H1 (cell line): ENCODE results near the gene RING1. TPM values are rescaled to one million over a fixed set of nuclear protein-coding genes. Genes with fewer than 3 reads are reported as not detected.

ENCODE experiments used
- ATF2 ChIP-seq: IDR thresholded peaks from 2 replicates; pipeline ENCODE4 v1.6.1; 2012; ENCODE audit warnings: low read length, inconsistent platforms
- ATF3 ChIP-seq: IDR thresholded peaks from 2 replicates; pipeline ENCODE4 v1.6.1; 2011; ENCODE audit warnings: low read depth, mild to moderate bottlenecking, low read length; ENCODE audit not compliant: insufficient read depth
- CEBPB ChIP-seq: IDR thresholded peaks from 2 replicates; pipeline ENCODE4 v1.6.1; 2012; ENCODE audit warnings: low read depth, low read length
- CTCF ChIP-seq, 3 experiments: IDR thresholded peaks; 1 replicate in 2 of 3; 2 replicates in 1 of 3; pipeline versions ENCODE4 v1.5.1 to v1.6.1; 2011; ENCODE audit warnings: low read length in 3 of 3, mild to moderate bottlenecking in 3 of 3, inconsistent platforms in 2 of 3, low read depth in 1 of 3, moderate library complexity in 1 of 3; ENCODE audit not compliant: insufficient read depth in 1 of 3; ENCODE audit errors: control extremely low read depth in 1 of 3
- EP300 ChIP-seq, 2 experiments: IDR thresholded peaks; 1 replicate in 1 of 2; 2 replicates in 1 of 2; pipeline ENCODE4 v1.6.1; 2011 to 2012; ENCODE audit warnings: low read depth in 2 of 2, low read length in 2 of 2, mild to moderate bottlenecking in 2 of 2, borderline replicate concordance in 1 of 2, inconsistent platforms in 1 of 2, moderate library complexity in 1 of 2
- GABPA ChIP-seq: IDR thresholded peaks from 2 replicates; pipeline ENCODE4 v1.6.1; 2011; ENCODE audit warnings: mild to moderate bottlenecking, low read length, moderate library complexity, borderline replicate concordance; ENCODE audit not compliant: insufficient read depth
- JUN ChIP-seq: IDR thresholded peaks from 2 replicates; pipeline ENCODE4 v1.6.1; 2011; ENCODE audit warnings: low read depth, mild to moderate bottlenecking, improper control_type of control experiment, low read length
- KDM1A ChIP-seq: fragments of 200-600, 300-600 bp; sonication (generic); IDR thresholded peaks from 2 replicates; pipeline ENCODE4 v1.7.1; 2016; ENCODE audit warnings: mild to moderate bottlenecking, low read length, borderline replicate concordance
- KDM4A ChIP-seq: IDR thresholded peaks from one replicate; pipeline ENCODE4 v1.7.1; 2012; ENCODE audit warnings: low read depth, mild to moderate bottlenecking, moderate library complexity, low read length, inconsistent platforms; ENCODE audit not compliant: severe bottlenecking
- KDM5A ChIP-seq: fragments of 200-600 bp; IDR thresholded peaks from 2 replicates; pipeline ENCODE4 v1.7.1; 2012; ENCODE audit warnings: mild to moderate bottlenecking, low read length, inconsistent platforms, mixed read lengths
- NANOG ChIP-seq: IDR thresholded peaks from 2 replicates; pipeline ENCODE4 v1.6.1; 2011; ENCODE audit warnings: low read length, low read depth, mild to moderate bottlenecking, inconsistent platforms; ENCODE audit not compliant: insufficient read depth, poor library complexity, severe bottlenecking
- POLR2AphosphoS5 ChIP-seq: IDR thresholded peaks from 2 replicates; pipeline ENCODE4 v1.6.1; 2011; ENCODE audit warnings: low read depth, low read length
- RFX5 ChIP-seq: IDR thresholded peaks from 2 replicates; pipeline ENCODE4 v1.6.1; 2011; ENCODE audit warnings: low read depth, low read length, improper control_type of control experiment, borderline replicate concordance
- RXRA ChIP-seq: IDR thresholded peaks from 2 replicates; pipeline ENCODE4 v1.6.1; 2011; ENCODE audit warnings: low read depth, mild to moderate bottlenecking, low read length, moderate library complexity; ENCODE audit not compliant: insufficient read depth
- SIRT6 ChIP-seq: IDR thresholded peaks from one replicate; pipeline ENCODE4 v1.7.1; 2012; ENCODE audit warnings: low read length, inconsistent platforms
- SP1 ChIP-seq: IDR thresholded peaks from 2 replicates; pipeline ENCODE4 v1.6.1; 2011; ENCODE audit warnings: low read depth, low read length
- TBP ChIP-seq: IDR thresholded peaks from 2 replicates; pipeline ENCODE4 v1.6.1; 2011; ENCODE audit warnings: low read depth, low read length, improper control_type of control experiment
- TCF12 ChIP-seq: IDR thresholded peaks from 2 replicates; pipeline ENCODE4 v1.6.1; 2011; ENCODE audit warnings: low read depth, mild to moderate bottlenecking, low read length
- YY1 ChIP-seq: IDR thresholded peaks from 2 replicates; pipeline ENCODE4 v1.6.1; 2011; ENCODE audit warnings: low read depth, mild to moderate bottlenecking, low read length
- polyA plus RNA-seq, 7 experiments: library from polyadenylated mRNA; depleted of rRNA in 3 of 7; stranded (reverse) in 5 of 7; unstranded in 2 of 7; fragments of >200 nt in 5 of 7; fragments of 200-250 nt in 2 of 7; gene quantifications; 1 replicate in 5 of 7; 2 replicates in 1 of 7; 4 replicates in 1 of 7; pipeline versions ENCODE4 v1.2.1 to v1.2.3, GENCODE V29; 2011 to 2013; ENCODE audit warnings: missing spikeins in 2 of 7, mixed read lengths in 2 of 7
- total RNA-seq: library from RNA; stranded (reverse); fragmentation: NEBNext Ultra II Directional; extraction: Animal tissue kit (Norgen Biotek cat#: 25700); gene quantifications from 2 replicates; pipeline ENCODE4 v1.2.1, GENCODE V29; 2021

Gene RING1
- total and polyA plus RNA-seq, 2 of the 8 experiments (the other 6 are each of a cell fraction or from before 2014, with no cell fraction given): 16.4 to 26.0 TPM

DNA sequence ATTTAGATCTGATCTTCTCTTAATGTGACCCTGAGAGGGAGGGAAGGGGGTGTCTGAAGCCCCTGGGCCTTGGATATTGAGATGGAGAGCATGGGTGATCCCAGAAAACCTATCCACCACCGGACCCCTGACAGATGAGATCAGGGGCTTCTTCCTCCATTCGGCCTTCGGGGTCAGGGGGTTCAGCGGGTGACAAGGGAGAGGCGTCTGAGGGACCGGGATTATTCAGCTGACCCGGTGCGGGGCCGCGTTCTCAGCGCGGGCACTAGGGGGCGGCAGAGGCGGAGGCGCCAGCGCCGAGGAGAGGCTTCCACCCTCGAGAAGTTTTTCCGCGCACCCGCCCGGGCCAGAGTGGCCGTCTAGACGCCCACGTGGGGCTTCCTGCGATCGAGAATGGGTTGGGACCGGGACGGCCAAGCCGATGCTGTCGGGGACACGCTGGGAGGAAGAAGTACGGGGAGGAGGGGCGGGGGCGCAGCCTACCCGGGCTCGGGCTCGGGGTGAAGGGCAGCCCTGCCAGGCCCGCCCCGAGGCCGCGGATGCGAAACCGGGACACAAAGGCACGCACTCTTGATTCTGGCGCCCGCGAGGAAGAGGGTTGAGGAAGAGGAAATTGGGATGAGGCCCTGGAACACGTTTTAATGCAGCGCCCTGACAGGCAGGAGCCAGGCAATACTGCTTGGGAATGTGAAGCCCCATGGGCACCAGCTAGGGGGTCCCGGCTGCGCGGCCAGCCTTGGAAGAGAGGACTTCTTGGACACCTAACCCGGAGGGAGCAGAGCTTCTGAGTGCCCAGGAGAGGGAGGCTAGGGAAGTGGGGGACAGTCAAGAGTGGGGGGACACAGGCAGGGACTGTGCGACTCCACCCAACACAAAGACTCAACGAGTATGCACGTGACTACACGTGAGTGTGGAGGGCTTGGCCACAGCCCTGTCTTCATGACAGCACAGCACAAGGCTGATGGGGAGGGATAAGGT lies 46.7 kb upstream of the RING1 start (continued):
- TF ChIP-seq POLR2AphosphoS5: no peak
- no peak for TF ChIP-seq RXRA
- TF ChIP-seq ATF3: no peak
- TF ChIP-seq CTCF (IDR thresholded peaks at IDR 0.05; ENCODE audit: control extremely low read depth in 1 of 3, insufficient read depth in 1 of 3, low read depth in 1 of 3, low read length in 3 of 3): peak in 2 of 3 experiments; percentile 82 to 88; a peak in 3 of 4 replicates
- TF ChIP-seq KDM1A: no peak
- no peak for TF ChIP-seq TBP
- TF ChIP-seq SIRT6: no peak
- no peak for TF ChIP-seq NANOG
- no peak for TF ChIP-seq JUN
- TF ChIP-seq CEBPB: no peak
- TF ChIP-seq KDM4A: peak; percentile 98
- TF ChIP-seq SP1: no peak
- no peak for TF ChIP-seq KDM5A
- no peak for TF ChIP-seq YY1
- TF ChIP-seq GABPA: no peak
- no peak for TF ChIP-seq EP300 (IDR thresholded peaks at IDR 0.05; ENCODE audit: borderline replicate concordance in 1 of 2, low read depth in 2 of 2, low read length in 2 of 2)
- no peak for TF ChIP-seq RFX5
- TF ChIP-seq TCF12: no peak
- no peak for TF ChIP-seq ATF2
